ENCODE measurements around the gene CYP4A11. TPM values are rescaled to one million over a fixed set of nuclear protein-coding genes. Genes with fewer than 3 reads are reported as not detected.

Gene CYP4A11
- not detected in 2 replicates for total RNA-seq (2011; cell fraction: chromatin; rRNA removed; ENCODE audit: low replicate concordance)
- not detected in 2 replicates for total RNA-seq (2011; cell fraction: nucleolus; rRNA removed)
- not detected in 2 replicates for total RNA-seq (2011; cell fraction: nucleoplasm; rRNA removed)
- not detected in 2 replicates for total RNA-seq (2014; rRNA removed)
- not detected in 2 replicates for total RNA-seq (2014; rRNA removed; fragmentation: Illumina TruSeq; extraction: Trizol)
- not detected in 2 replicates for total RNA-seq (2015; rRNA removed; fragmentation: Illumina TruSeq; extraction: Trizol)
- 0.42 TPM in 1 of 2 replicates, not detected in the other for total RNA-seq (2021)
- not detected in 2 replicates for polyA plus RNA-seq (2011; rRNA removed)
- polyA plus RNA-seq (2011; cell fraction: cytosol; rRNA removed), result not detected in 2 replicates
- polyA plus RNA-seq (2011; cell fraction: nucleus; rRNA removed), result not detected in 2 replicates
- polyA plus RNA-seq (2012), result not detected in 2 replicates
- not detected in 2 replicates for polyA plus RNA-seq (2014; fragmentation: Illumina TruSeq; extraction: Trizol)
- not detected for polyA plus RNA-seq (2014; fragmentation: Nextera tagmentation; extraction: Ambion mirVana)
- polyA plus RNA-seq (2014; rRNA removed), result not detected in 2 replicates
- not detected in 2 replicates for polyA minus RNA-seq (2011; rRNA and poly(A)+ RNA removed)
- polyA minus RNA-seq (2011; cell fraction: cytosol; rRNA and poly(A)+ RNA removed), result not detected in 2 replicates
- polyA minus RNA-seq (2011; cell fraction: nucleus; rRNA and poly(A)+ RNA removed), result not detected in 2 replicates
- not detected for Bru-seq, nascent RNA
- BruChase-seq, experiment 1, labeled RNA remaining after a 2-hour chase, result not detected
- not detected for BruChase-seq, experiment 2, labeled RNA remaining after a 6-hour chase
- long read RNA-seq, experiment 1, result 0 reads
- long read RNA-seq, experiment 2, result 0 reads
- long read RNA-seq, experiment 3, result 0 reads

- in situ Hi-C loops (cut with MboI), result no loop called here
- FAIRE-seq, result no peak
- H3K79me2 ChIP-seq (ENCODE audit: control insufficient read depth, insufficient read depth, low read length), result no peaks in the 10 kb centered on the region
- TF ChIP-seq ZC3H8 (IDR thresholded peaks at IDR 0.05), result no peak
- no peak for TF ChIP-seq PTRF (tag; IDR thresholded peaks at IDR 0.05)
- TF ChIP-seq POLR2AphosphoS5 (IDR thresholded peaks at IDR 0.05; ENCODE audit: control insufficient read depth, insufficient read depth, low read depth, low read length), result no peak
- no peak within 1 kb of the TSS for H3K4me2 ChIP-seq (ENCODE audit: insufficient read depth, low read length)
- no peaks in the 10 kb centered on the region for H3K36me3 ChIP-seq (ENCODE audit: control insufficient read depth, insufficient read depth, low read length)
- ChIA-PET POLR2A (interaction anchor here (0.6 to 1.7 kb wide), 2 partner anchors 9 kb away, joined by 3 read pairs; no protein-coding TSS in a partner anchor), CTCF (ENCODE audit: low intra/inter-chr PET ratio) (no interaction called here)
- no peak for ATAC-seq
- no peak within 1 kb of the TSS for H3K9ac ChIP-seq (ENCODE audit: insufficient read depth in 1 of 2, low read depth in 2 of 2, low read length in 2 of 2)
- no peak for DNase-seq (ENCODE audit: extremely low read depth in 1 of 4, low spot score in 3 of 4)
- H3K9me1 ChIP-seq (ENCODE audit: control insufficient read depth, insufficient read depth, low read length), result no peaks in the 10 kb centered on the region
- H2AFZ ChIP-seq (ENCODE audit: low read depth, low read length), result no peak within 1 kb of the TSS
- WGBS (ENCODE audit: insufficient coverage, low coverage, missing lambda C conversion rate), result 0% methylated on average over 4 of the region's 5 CpGs
- no peaks in the 10 kb centered on the region for H3K4me1 ChIP-seq (replicated peaks in 1 of 2; ENCODE audit: control insufficient read depth in 2 of 2, insufficient read depth in 2 of 2, low read length in 2 of 2)
- BruUV-seq (replicated peaks), result no TSS peak
- no peaks in the 10 kb centered on the region for H3K27me3 ChIP-seq (ENCODE audit: control insufficient read depth in 2 of 2, insufficient read depth in 2 of 2, low read length in 2 of 2)
- intact Hi-C loops (cut with micrococcal nuclease), result no loop called here
- H3K27ac ChIP-seq (ENCODE audit: extremely low read depth, low read depth, low read length), result no peak within 1 kb of the TSS
- no peaks in the 10 kb centered on the region for H4K20me1 ChIP-seq (replicated peaks; ENCODE audit: control insufficient read depth, insufficient read depth, low read length)
- H3K4me3 ChIP-seq, result no peak within 1 kb of the TSS
- H3K9me3 ChIP-seq (replicated peaks; ENCODE audit: control insufficient read depth, insufficient read depth, low read depth, low read length), result no peaks in the 10 kb centered on the region
Measured at GRCh38 chr1:46941135-46941694, at the start of gene CYP4A11. Gene CYP4A11, minus strand, starts transcription at chr1:46941476. Its CDS starts 43 bp downstream, at chr1:46941433.

All from K562 (cell line).